A549 (cell line): ENCODE measurements around the gene DIAPH1. TPM values are rescaled to one million over a fixed set of nuclear protein-coding genes. Genes with fewer than 3 reads are reported as not detected.

ENCODE experiments used
- ATAC-seq, 2 experiments: fragments of 200-7000 bp in 1 of 2; fragments of >200 bp in 1 of 2; cut with Nextera tagmentation in 1 of 2; cut with Tn5 transposase in 1 of 2; 3 replicates each; pipeline versions ENCODE4 v1.8.0 to v1.9.1; 2018 to 2020; ENCODE audit warnings: mild to moderate bottlenecking in 1 of 2, moderate library complexity in 1 of 2
- CTCF ChIA-PET: fragments of 300-600 bp; sonication (Branson Sonifier 250); formaldehyde crosslinking; extraction: SDS; loops from one replicate; lab custom pipeline; 2021; ENCODE audit warnings: antibody characterized with exemption, inconsistent platforms; lab: Yijun Ruan, JAX
- POLR2A ChIA-PET: fragments of 350-600 bp; formaldehyde crosslinking; extraction: SDS; loops from one replicate; lab custom pipeline; 2021; ENCODE audit warnings: antibody characterized with exemption, inconsistent platforms; lab: Yijun Ruan, JAX
- DNase-seq, 2 experiments: peaks; one replicate each; pipeline versions ENCODE4 v3.0.0 to v3.0.0-alpha.2; 2011 to 2016; ENCODE audit warnings: low read depth in 1 of 2, low spot score in 1 of 2
- FAIRE-seq: peaks from 2 replicates; lab custom pipeline; 2011; peaks lifted over from hg19 to GRCh38; lab: Jason Lieb, UNC
- H3K27ac ChIP-seq, 2 experiments: fragments of >200 bp; sonication (Bioruptor Twin); formaldehyde crosslinking; 3 replicates each; pipeline ENCODE4 v1.5.1; 2016 to 2017
- H3K4me1 ChIP-seq: fragments of >200 bp; sonication (Bioruptor Twin); formaldehyde crosslinking; 3 replicates; pipeline ENCODE4 v1.6.1; 2016
- H3K4me2 ChIP-seq: fragments of >200 bp; sonication (Bioruptor Twin); formaldehyde crosslinking; 3 replicates; pipeline ENCODE4 v1.6.1; 2016
- H3K4me3 ChIP-seq: fragments of >200 bp; sonication (Bioruptor Twin); formaldehyde crosslinking; 3 replicates; pipeline ENCODE4 v1.5.1; 2016
- H3K9me3 ChIP-seq: fragments of >200 bp; sonication (Bioruptor Twin); formaldehyde crosslinking; 3 replicates; pipeline ENCODE4 v1.6.1; 2016
- BHLHE40 ChIP-seq: IDR thresholded peaks from 2 replicates; pipeline ENCODE4 v1.6.1; 2012; ENCODE audit warnings: low read depth, low read length, inconsistent platforms
- CBX2 ChIP-seq: fragments of 200-600 bp; sonication (generic); IDR thresholded peaks from 2 replicates; pipeline ENCODE4 v1.6.1; 2016; ENCODE audit warnings: low read depth, mild to moderate bottlenecking, borderline replicate concordance
- ESRRA ChIP-seq: fragments of 150-350 bp; IDR thresholded peaks from 2 replicates; pipeline ENCODE4 v1.6.1; 2014; ENCODE audit warnings: mild to moderate bottlenecking, low read length, borderline replicate concordance
- FOSB ChIP-seq: fragments of 250-450 bp; sonication (Bioruptor Pico); IDR thresholded peaks from 2 replicates; pipeline ENCODE4 v1.5.0; 2020; ENCODE audit warnings: mild to moderate bottlenecking, moderate library complexity
- FOXS1 ChIP-seq: fragments of 250-450 bp; sonication (Bioruptor Pico); IDR thresholded peaks from 2 replicates; pipeline ENCODE4 v1.5.0; 2020; ENCODE audit warnings: mild to moderate bottlenecking, moderate library complexity
- HDAC2 ChIP-seq: fragments of 200-600 bp; sonication (generic); IDR thresholded peaks from 2 replicates; pipeline ENCODE4 v1.6.1; 2016
- JUNB ChIP-seq: fragments of >200 bp; sonication (Bioruptor Twin); formaldehyde crosslinking; IDR thresholded peaks from 2 replicates; pipeline ENCODE4 v1.6.1; 2016
- KDM1A ChIP-seq: fragments of 200-600 bp; sonication (generic); IDR thresholded peaks from 2 replicates; pipeline ENCODE4 v1.6.1; 2016; ENCODE audit warnings: low read depth, mild to moderate bottlenecking
- MAFK ChIP-seq: fragments of 450-650 bp; IDR thresholded peaks from 2 replicates; pipeline ENCODE4 v1.6.1; 2014; ENCODE audit not compliant: partially characterized antibody
- PHF8 ChIP-seq: fragments of 200-600 bp; sonication (generic); IDR thresholded peaks from 2 replicates; pipeline ENCODE4 v1.6.1; 2016; ENCODE audit warnings: low read depth, mild to moderate bottlenecking, antibody characterized with exemption, moderate library complexity, borderline replicate concordance
- RARB ChIP-seq: fragments of 250-450 bp; sonication (Bioruptor Pico); IDR thresholded peaks from 2 replicates; pipeline ENCODE4 v1.8.0; 2021; ENCODE audit warnings: mild to moderate bottlenecking, moderate library complexity
- RCOR1 ChIP-seq: fragments of 150-350 bp; IDR thresholded peaks from 2 replicates; pipeline ENCODE4 v1.6.1; 2014; ENCODE audit warnings: antibody characterized with exemption, low read length, low read depth
- SREBF2 ChIP-seq: fragments of 450-650 bp; IDR thresholded peaks from 2 replicates; pipeline ENCODE4 v1.6.1; 2014; ENCODE audit warnings: mild to moderate bottlenecking, moderate library complexity
- TP53 ChIP-seq: fragments of 250-450 bp; sonication (Bioruptor Pico); IDR thresholded peaks from 2 replicates; pipeline ENCODE4 v1.5.0; 2021; ENCODE audit warnings: mild to moderate bottlenecking, moderate library complexity
- USF2 ChIP-seq: fragments of 450-650 bp; IDR thresholded peaks from 2 replicates; pipeline ENCODE4 v1.6.1; 2014; ENCODE audit warnings: antibody characterized with exemption
- ZC3H11A ChIP-seq: fragments of 450-650 bp; IDR thresholded peaks from 2 replicates; pipeline ENCODE4 v1.6.1; 2014; ENCODE audit warnings: antibody characterized with exemption, mild to moderate bottlenecking
- ZNF302 ChIP-seq: fragments of 250-450 bp; sonication (Bioruptor Pico); IDR thresholded peaks from 2 replicates; pipeline ENCODE4 v1.9.0; 2021; ENCODE audit warnings: inconsistent platforms, mild to moderate bottlenecking, moderate library complexity
- WGBS: methylation state at CpG from one replicate; pipeline ENCODE4 v1.1.6; 2017; ENCODE audit errors: missing lambda C conversion rate; 5-methylcytosine and 5-hydroxymethylcytosine counted together
- polyA plus RNA-seq, 4 experiments: library from polyadenylated mRNA; depleted of rRNA in 3 of 4; stranded (reverse); fragments of >200 nt; fragmentation: RNase III in 1 of 4; extraction: RNeasy Plus Mini Kit Qiagen cat#74134 plus additional on column Dnase treatment in 1 of 4; gene quantifications; 2 replicates in 3 of 4; 3 replicates in 1 of 4; pipeline ENCODE4 v1.2.3, GENCODE V29; 2011 to 2017
- TF ChIP-seq, protein P1 (sequence below): fragments of 250-450 bp; sonication (Bioruptor Pico); IDR thresholded peaks from 2 replicates; pipeline ENCODE4 v1.5.0; 2021; ENCODE audit warnings: mild to moderate bottlenecking, moderate library complexity, borderline replicate concordance
- TF ChIP-seq, protein P2 (sequence below): fragments of >200 bp; sonication (Bioruptor Twin); formaldehyde crosslinking; IDR thresholded peaks from 2 replicates; pipeline ENCODE4 v1.6.1; 2016
- TF ChIP-seq, protein P3 (sequence below): IDR thresholded peaks from 2 replicates; pipeline ENCODE4 v1.6.1; 2012
- TF ChIP-seq, protein P4 (sequence below): fragments of >200 bp; sonication (Bioruptor Twin); formaldehyde crosslinking; IDR thresholded peaks from 3 replicates; pipeline ENCODE4 v1.6.1; 2016

Gene DIAPH1
- polyA plus RNA-seq, 2 of the 4 experiments (the other 2 are of a cell fraction), result 53.4 to 59.8 TPM

DNA sequence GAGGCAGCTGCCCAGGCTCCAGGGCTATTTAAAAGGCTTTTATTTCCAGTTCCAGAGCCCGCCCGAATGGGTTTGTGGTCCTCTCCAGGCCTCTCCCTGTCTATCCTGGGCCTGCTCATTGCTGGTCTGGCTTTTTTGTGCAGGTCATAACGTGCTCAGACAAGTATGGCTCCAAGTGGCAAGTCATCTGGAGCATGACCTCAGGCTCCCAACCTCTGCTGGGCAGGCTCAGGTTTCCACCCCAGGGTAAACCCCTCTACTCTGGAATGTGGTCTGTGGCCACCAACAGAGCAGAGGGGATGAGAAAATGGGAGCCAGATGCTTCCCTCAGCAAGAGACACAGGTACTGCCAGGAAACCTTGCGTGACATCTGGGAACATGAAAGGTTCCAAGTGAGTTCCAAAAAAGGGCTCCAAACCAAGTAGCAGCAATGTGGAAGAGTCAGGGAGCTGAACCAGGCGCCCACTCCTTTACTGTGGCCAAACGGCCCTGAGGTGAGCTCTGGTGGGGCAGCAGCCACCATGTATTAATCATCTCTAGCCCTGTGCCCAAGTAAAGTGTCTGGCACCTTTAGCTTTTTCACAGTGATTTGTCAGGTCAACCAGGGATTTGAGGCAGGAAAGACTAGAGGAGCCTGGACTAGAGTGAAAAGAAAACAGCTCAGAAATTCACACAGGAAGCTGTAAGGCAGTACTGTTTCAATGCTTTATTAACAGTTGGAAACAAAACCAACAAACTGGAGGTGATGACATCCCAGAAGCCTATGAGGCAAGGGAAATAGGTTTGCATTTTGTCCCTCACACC, 104.3 kb downstream of the DIAPH1 start:
- CTCF ChIA-PET, result interaction anchor here (1.1 to 15.1 kb wide), 10 partner anchors 10 to 144 kb away, joined by 3 to 163 read pairs (median 6); partner anchors contain the start of genes PCDHGA7, PCDHGC3 and PCDHGC5
- TF ChIP-seq MAFK, result no peak
- TF ChIP-seq FOSB (CRISPR knock-in tag), result no peak
- no peak for TF ChIP-seq RARB
- TF ChIP-seq, protein P1, sequence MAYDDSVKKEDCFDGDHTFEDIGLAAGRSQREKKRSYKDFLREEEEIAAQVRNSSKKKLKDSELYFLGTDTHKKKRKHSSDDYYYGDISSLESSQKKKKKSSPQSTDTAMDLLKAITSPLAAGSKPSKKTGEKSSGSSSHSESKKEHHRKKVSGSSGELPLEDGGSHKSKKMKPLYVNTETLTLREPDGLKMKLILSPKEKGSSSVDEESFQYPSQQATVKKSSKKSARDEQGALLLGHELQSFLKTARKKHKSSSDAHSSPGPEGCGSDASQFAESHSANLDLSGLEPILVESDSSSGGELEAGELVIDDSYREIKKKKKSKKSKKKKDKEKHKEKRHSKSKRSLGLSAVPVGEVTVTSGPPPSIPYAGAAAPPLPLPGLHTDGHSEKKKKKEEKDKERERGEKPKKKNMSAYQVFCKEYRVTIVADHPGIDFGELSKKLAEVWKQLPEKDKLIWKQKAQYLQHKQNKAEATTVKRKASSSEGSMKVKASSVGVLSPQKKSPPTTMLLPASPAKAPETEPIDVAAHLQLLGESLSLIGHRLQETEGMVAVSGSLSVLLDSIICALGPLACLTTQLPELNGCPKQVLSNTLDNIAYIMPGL (CRISPR knock-in tag), result no peak
- DNase-seq (no peak), FAIRE-seq (no peak), ATAC-seq (no peak)
- Histone ChIP-seq H3K9me3 (no peaks in the 10 kb centered on the region), H3K4me3 (no peak overlapping the region), H3K27ac (no peak overlapping the region), H3K4me1 (no peaks in the 10 kb centered on the region), H3K4me2 (no peak overlapping the region)
- 84% methylated on average over 6 of the region's 6 CpGs for WGBS
- POLR2A ChIA-PET, result no interaction called here

DNA sequence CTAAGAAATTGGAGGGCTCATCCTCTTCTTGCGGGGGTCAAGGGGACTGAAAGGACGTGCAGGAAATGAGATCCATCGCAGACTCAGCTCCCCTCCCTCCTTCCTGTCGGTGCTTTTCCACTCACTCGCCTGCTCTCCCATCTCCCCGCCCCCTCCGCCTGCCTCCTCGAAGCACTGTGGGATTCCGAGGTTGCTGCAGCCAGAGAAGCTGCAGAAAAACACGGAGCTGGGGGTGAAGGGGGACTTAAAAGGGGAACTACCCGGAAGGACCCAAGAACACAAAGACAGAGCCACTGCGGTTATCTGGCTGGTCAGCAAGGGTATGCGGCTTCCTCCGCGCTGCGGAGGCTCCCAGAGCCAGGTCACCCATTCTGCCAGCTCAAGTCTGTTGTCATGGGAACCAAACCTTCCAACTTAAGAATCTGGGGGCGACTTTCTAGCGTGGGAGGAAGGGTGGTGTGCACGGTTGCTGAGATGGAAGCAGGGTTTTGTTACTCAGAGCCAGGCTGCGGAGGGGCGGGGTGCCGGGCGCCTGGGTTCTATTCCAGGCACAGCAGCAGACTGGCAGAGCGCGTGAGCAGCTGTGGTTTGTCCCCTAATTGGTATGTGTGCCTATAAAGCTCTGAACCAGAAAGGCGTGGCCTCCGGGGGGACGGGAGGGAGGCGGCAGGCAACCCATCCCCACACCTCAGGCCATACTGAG, 105.0 kb downstream of the DIAPH1 start:
- Histone ChIP-seq H3K4me1 (no peaks in the 10 kb centered on the region), H3K9me3 (no peaks in the 10 kb centered on the region), H3K27ac (no peak overlapping the region), H3K4me2 (no peak overlapping the region), H3K4me3 (no peak overlapping the region)
- POLR2A ChIA-PET, result no interaction called here
- no peak for DNase-seq
- FAIRE-seq, result no peak
- WGBS, result 93% methylated on average over 25 of the region's 29 CpGs
- TF ChIP-seq, protein P2, sequence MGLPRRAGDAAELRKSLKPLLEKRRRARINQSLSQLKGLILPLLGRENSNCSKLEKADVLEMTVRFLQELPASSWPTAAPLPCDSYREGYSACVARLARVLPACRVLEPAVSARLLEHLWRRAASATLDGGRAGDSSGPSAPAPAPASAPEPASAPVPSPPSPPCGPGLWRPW, result no peak
- no peak for TF ChIP-seq BHLHE40
- no peak for TF ChIP-seq PHF8
- no peak for TF ChIP-seq ZNF302 (CRISPR knock-in tag)
- no peak for TF ChIP-seq KDM1A
- no peak for TF ChIP-seq TP53 (CRISPR knock-in tag)
- TF ChIP-seq FOSB (CRISPR knock-in tag), result no peak
- no peak for TF ChIP-seq HDAC2
- no peak for TF ChIP-seq CBX2
- TF ChIP-seq SREBF2, result no peak
- no peak for TF ChIP-seq ZC3H11A
- no peak for TF ChIP-seq USF2
- TF ChIP-seq JUNB, result no peak
- no peak for TF ChIP-seq RCOR1
- TF ChIP-seq, protein P3, sequence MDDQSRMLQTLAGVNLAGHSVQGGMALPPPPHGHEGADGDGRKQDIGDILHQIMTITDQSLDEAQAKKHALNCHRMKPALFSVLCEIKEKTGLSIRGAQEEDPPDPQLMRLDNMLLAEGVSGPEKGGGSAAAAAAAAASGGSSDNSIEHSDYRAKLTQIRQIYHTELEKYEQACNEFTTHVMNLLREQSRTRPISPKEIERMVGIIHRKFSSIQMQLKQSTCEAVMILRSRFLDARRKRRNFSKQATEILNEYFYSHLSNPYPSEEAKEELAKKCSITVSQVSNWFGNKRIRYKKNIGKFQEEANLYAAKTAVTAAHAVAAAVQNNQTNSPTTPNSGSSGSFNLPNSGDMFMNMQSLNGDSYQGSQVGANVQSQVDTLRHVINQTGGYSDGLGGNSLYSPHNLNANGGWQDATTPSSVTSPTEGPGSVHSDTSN, result no peak
- no peak for TF ChIP-seq ESRRA
- TF ChIP-seq FOXS1 (CRISPR knock-in tag), result no peak
- TF ChIP-seq, protein P4, sequence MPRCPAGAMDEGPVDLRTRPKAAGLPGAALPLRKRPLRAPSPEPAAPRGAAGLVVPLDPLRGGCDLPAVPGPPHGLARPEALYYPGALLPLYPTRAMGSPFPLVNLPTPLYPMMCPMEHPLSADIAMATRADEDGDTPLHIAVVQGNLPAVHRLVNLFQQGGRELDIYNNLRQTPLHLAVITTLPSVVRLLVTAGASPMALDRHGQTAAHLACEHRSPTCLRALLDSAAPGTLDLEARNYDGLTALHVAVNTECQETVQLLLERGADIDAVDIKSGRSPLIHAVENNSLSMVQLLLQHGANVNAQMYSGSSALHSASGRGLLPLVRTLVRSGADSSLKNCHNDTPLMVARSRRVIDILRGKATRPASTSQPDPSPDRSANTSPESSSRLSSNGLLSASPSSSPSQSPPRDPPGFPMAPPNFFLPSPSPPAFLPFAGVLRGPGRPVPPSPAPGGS, result no peak
- CTCF ChIA-PET, result interaction anchor here (0.6 to 15.1 kb wide), 14 partner anchors 10 to 429 kb away, joined by 3 to 163 read pairs (median 5); partner anchors contain the start of genes PCDHGA5, PCDHGA7, PCDHGB5 and PCDHGC3
- ATAC-seq, result no peak
